Brain pericyte (primary cell): Measurements from ENCODE around the gene SERHL2.
"Not testable (repeated sequence)": the region's sequence is repeated elsewhere in the genome, so short reads cannot be mapped to it uniquely, and the experiment has no call there.

Experiments
- DNase-seq: peaks from one replicate; pipeline ENCODE4 v3.0.0-alpha.2; 2012; ENCODE audit warnings: low read depth, low spot score

Gene SERHL2

GRCh38 chr22:42553475-42554361, at the start of gene SERHL2:
Gene SERHL2, plus strand, starts transcription at chr22:42553956. Its CDS starts 65 bp downstream, at chr22:42554021.
- DNase-seq: no peak

GRCh38 chr22:42508327-42508974, 45.3 kb upstream of the SERHL2 start:
- not testable (repeated sequence) for DNase-seq

- not testable (repeated sequence) for DNase-seq
Measured at GRCh38 chr22:42508975-42509364, 44.8 kb upstream of the SERHL2 start.

GRCh38 chr22:42509548-42509947, 44.2 kb upstream of the SERHL2 start:
- no peak for DNase-seq

GRCh38 chr22:42511401-42511891, 42.3 kb upstream of the SERHL2 start:
- no peak for DNase-seq

- not testable (repeated sequence) for DNase-seq
Measured at GRCh38 chr22:42512273-42512990, 41.3 kb upstream of the SERHL2 start.

GRCh38 chr22:42514331-42514730, 39.4 kb upstream of the SERHL2 start:
- DNase-seq: not testable (repeated sequence)

GRCh38 chr22:42515304-42515703, 38.5 kb upstream of the SERHL2 start:
- DNase-seq: not testable (repeated sequence)

GRCh38 chr22:42515896-42516295, 37.9 kb upstream of the SERHL2 start:
- no peak for DNase-seq

GRCh38 chr22:42517103-42517502, 36.7 kb upstream of the SERHL2 start:
- DNase-seq: not testable (repeated sequence)

- DNase-seq: not testable (repeated sequence)
Measured at GRCh38 chr22:42518638-42519524, 34.9 kb upstream of the SERHL2 start.

- DNase-seq: no peak
Measured at GRCh38 chr22:42519525-42520401, 34.0 kb upstream of the SERHL2 start, which contains the start of gene RRP7A. Gene RRP7A, minus strand, starts transcription at chr22:42519796. Its CDS starts 10 bp downstream, at chr22:42519786.

GRCh38 chr22:42521228-42521546, 32.6 kb upstream of the SERHL2 start:
- no peak for DNase-seq

GRCh38 chr22:42522546-42522945, 31.2 kb upstream of the SERHL2 start:
- DNase-seq: no peak

GRCh38 chr22:42528591-42529307, 25.0 kb upstream of the SERHL2 start:
- DNase-seq: no peak

GRCh38 chr22:42529435-42529834, 24.3 kb upstream of the SERHL2 start:
- not testable (repeated sequence) for DNase-seq

GRCh38 chr22:42531401-42532084, 22.2 kb upstream of the SERHL2 start:
- DNase-seq: not testable (repeated sequence)

- DNase-seq: no peak
Measured at GRCh38 chr22:42533638-42533977, 20.1 kb upstream of the SERHL2 start.
